ENCODE measurements around the gene SORCS2.

Gene SORCS2

DNA sequence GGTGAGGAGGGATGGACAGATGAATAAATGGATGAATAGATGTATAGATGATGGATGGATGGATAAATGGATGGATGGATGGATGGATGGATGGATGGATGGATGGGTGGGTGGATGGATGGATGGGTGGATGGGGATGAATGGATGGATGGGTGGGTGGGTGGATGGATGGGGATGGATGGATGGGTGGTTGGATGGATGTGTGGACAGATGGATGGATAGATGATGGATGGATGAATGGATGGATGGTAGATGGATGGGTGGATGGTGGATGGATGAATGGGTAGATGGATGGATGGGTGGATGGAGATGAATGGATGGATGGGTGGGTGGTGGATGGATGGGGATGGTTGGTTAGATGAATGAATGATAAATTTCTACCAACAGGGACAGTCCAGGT lies 449.4 kb downstream of the SORCS2 start:
- TF ChIP-seq, protein P1, sequence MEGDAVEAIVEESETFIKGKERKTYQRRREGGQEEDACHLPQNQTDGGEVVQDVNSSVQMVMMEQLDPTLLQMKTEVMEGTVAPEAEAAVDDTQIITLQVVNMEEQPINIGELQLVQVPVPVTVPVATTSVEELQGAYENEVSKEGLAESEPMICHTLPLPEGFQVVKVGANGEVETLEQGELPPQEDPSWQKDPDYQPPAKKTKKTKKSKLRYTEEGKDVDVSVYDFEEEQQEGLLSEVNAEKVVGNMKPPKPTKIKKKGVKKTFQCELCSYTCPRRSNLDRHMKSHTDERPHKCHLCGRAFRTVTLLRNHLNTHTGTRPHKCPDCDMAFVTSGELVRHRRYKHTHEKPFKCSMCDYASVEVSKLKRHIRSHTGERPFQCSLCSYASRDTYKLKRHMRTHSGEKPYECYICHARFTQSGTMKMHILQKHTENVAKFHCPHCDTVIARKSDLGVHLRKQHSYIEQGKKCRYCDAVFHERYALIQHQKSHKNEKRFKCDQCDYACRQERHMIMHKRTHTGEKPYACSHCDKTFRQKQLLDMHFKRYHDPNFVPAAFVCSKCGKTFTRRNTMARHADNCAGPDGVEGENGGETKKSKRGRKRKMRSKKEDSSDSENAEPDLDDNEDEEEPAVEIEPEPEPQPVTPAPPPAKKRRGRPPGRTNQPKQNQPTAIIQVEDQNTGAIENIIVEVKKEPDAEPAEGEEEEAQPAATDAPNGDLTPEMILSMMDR (conservative IDR thresholded peaks at IDR 0.05; ENCODE audit: low read depth) = no peak
- POLR2A ChIA-PET (ENCODE audit: low non-redundant PET) = no interaction called here
- CTCF ChIA-PET = no interaction called here
- DNase-seq (ENCODE audit: low spot score) = no peak
- no peak overlapping the region for H3K27ac ChIP-seq

DNA sequence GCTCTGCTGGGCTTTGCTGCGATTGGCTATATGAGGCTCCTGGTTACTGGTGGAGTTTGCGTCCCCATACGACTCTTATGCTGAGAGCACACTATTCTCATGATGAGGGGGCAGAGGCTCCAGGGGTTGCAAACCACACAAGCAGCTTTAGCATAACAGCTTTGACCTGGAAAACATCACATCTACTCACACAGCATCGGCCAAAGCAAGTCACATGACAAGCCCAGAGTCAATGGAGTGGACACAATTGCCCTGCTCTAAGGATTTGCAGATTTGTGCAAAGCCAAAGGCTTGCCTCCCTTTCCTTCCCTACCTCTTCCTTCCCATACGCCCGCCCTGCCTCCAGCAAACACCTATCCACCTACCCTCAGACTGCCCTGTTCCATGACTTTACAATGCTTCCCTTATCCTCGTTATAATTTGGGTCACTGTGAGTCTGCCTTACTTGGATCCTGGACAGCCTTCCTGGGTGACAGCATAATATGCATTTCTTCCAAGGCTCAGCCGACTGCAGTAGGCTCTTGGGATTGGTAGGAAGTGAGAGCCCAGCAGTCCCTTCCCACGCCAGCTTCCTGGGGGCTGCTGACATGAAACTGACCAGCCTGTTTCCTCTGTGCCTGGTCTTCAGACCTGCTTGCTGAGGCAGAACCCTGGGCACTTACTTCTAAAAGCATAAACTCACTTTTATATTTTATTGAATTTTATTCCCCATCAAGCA lies 450.6 kb downstream of the SORCS2 start:
- ChIA-PET CTCF (no interaction called here), POLR2A (ENCODE audit: low non-redundant PET) (no interaction called here)
- no peak overlapping the region; the same call in 1 of the 2 replicates for H3K27ac ChIP-seq
- no peak for DNase-seq (ENCODE audit: low spot score)
- TF ChIP-seq, protein P1 (conservative IDR thresholded peaks at IDR 0.05; ENCODE audit: low read depth) = no peak

DNA sequence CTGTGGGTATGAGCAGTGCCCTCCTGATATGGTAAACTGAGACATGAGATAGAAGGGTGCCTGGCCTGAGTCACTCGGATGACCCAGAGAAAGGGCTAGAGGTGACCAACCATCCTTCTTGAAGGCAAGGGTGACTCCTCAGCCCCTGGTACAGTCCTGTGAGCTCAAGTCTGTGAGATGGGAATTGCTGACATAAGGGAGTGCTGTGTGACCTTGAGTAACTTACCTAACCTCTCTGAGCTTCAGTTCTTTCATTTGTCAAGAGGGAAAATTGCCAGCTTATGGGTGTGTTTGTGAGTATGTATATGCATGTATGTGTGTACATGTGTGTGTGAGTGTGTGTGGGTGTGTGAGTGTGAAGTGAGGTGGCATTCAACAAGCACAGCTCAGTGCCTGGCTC lies 452.8 kb downstream of the SORCS2 start:
- TF ChIP-seq, protein P1 (conservative IDR thresholded peaks at IDR 0.05; ENCODE audit: low read depth) = no peak
- CTCF ChIA-PET = no interaction called here
- no peak for DNase-seq (ENCODE audit: low spot score)
- no peak overlapping the region for H3K27ac ChIP-seq
- POLR2A ChIA-PET (ENCODE audit: low non-redundant PET) = no interaction called here

DNA sequence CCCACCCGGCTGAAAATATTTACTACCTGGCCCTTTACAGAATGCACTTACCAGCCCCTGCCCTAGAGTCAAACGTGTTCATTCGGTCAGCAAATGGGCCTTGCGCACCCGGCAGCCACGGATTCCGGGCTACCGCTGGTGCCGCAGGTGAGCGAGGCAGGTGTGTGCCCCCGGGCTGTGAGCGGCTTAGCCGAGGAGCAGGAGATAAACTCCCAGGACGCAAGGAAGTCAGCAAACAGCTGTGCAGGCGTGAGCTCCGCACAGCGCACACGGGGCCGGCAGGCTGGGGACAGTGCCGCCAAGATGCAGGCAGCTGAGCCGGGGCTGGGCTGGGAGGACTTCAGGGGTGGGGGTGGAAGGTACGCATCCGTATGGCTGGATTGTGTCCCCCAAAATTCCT lies 453.6 kb downstream of the SORCS2 start:
- ChIA-PET CTCF (no interaction called here), POLR2A (ENCODE audit: low non-redundant PET) (no interaction called here)
- H3K27ac ChIP-seq = peak overlapping the region; percentile 98
- DNase-seq (ENCODE audit: low spot score) = no peak
- TF ChIP-seq, protein P1 (conservative IDR thresholded peaks at IDR 0.05; ENCODE audit: low read depth) = no peak

DNA sequence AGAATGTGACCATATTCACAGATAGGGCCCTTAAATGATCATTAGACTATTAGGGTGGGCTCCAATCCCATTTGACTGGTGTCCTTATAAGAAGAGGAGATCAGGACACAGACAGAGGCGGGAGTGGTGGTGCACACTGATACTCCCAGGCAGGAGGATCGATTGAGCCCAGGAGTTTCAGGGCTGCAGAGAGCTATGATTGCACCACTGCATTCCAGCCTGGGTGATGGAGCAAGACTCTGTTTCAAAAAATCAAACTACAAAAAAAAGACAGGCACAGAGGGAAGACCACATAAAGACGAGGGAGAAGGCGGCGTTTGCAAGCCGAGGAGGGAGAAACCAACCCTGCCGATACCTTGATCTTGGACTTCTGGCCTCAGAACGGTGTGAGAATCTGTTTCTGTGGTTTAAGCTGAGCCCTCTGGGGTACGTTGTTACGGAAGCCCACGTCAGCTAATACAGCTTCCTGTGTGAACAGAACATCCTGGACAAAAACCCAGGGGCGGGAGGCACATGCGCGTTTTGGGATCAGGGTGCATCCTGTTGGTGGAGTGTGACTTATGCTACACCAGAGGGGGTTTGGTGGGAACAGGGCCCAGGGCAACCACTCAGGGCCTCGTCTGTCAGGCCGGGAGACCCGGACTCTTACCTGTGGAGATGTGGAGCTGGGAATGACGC lies 454.2 kb downstream of the SORCS2 start:
- POLR2A ChIA-PET (ENCODE audit: low non-redundant PET) = no interaction called here
- H3K27ac ChIP-seq = peak overlapping the region; percentile 98
- no peak for DNase-seq (ENCODE audit: low spot score)
- TF ChIP-seq, protein P1 (conservative IDR thresholded peaks at IDR 0.05; ENCODE audit: low read depth) = no peak
- CTCF ChIA-PET = no interaction called here

DNA sequence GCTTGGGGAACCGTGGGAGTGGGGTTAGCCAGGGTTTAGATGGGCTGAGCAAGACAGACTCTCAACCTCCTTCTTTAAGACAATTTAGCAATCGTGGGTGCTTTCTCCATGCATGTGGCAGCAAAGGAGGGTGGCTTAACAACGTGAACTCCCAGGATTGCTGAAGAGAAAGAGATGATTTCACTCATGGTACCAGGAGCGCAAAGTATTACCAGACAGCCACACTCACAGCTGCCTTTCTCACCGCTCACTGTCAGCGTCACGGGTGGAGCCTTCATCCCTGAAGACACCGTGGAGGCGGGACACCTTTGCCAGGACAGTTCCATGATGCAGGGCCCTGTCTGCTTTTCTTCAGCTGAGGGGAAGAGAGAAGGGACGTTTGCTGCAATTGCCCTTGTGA lies 454.8 kb downstream of the SORCS2 start:
- peak overlapping the region; percentile 98 for H3K27ac ChIP-seq
- POLR2A ChIA-PET (ENCODE audit: low non-redundant PET) = no interaction called here
- TF ChIP-seq, protein P1 (conservative IDR thresholded peaks at IDR 0.05; ENCODE audit: low read depth) = no peak
- CTCF ChIA-PET = no interaction called here
- no peak for DNase-seq (ENCODE audit: low spot score)

All from RWPE1 (cell line).